Measurements from ENCODE around the gene PVALEF.

The PVALEF gene

DNA sequence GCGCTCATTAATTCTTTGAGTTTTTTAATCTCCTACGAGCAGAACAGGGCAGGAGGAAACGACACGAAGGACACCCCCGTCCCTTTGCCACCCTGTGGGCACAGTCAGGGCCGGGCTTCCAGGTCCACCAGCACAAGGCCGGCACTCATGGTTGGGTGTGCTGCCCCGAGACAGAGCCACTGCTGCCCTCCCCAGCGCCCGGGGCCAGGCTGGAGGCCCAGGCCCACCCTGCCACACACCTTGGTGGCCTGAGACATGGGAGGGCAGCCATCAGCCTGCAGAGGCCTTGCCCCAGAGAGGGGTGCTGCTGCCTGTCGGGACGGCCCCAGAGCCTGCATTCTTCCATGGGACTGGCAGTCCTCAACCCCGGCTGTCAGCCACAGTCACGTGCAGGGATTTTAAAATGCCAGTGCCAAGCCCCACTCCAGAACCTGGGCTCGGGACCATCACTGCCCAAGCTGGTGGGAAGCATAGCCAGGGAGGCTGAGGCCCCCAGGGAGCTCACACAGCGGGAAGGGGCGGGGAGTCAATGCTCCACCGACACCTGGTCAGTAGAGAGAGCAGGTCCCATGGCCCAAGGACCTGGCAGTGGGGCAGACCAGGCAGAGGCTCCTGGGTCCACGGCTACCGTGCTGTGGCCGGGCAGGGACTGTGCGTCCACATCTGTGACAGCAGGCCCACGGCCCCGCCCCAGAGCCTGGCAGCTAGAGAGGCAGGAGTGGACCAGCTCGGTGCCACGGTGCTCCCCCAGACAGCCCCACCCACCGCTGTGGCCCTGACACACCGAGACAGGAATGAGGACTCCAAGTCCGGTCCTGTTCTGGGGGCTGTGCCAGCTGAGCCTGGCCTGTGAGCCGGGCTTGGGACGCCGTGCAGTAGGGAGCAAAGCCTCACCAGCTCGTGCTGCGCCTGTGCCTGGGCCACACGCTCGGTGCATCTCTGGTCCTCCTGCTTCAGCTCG, 29.9 kb downstream of the PVALEF start:
- no peak for DNase-seq (ENCODE audit: low read depth in 1 of 2, low spot score in 1 of 2)

- DNase-seq (ENCODE audit: low read depth in 1 of 2, low spot score in 1 of 2), result no peak
Measured at GRCh38 chr17:81195941-81196495, 30.7 kb downstream of the PVALEF start.

DNA sequence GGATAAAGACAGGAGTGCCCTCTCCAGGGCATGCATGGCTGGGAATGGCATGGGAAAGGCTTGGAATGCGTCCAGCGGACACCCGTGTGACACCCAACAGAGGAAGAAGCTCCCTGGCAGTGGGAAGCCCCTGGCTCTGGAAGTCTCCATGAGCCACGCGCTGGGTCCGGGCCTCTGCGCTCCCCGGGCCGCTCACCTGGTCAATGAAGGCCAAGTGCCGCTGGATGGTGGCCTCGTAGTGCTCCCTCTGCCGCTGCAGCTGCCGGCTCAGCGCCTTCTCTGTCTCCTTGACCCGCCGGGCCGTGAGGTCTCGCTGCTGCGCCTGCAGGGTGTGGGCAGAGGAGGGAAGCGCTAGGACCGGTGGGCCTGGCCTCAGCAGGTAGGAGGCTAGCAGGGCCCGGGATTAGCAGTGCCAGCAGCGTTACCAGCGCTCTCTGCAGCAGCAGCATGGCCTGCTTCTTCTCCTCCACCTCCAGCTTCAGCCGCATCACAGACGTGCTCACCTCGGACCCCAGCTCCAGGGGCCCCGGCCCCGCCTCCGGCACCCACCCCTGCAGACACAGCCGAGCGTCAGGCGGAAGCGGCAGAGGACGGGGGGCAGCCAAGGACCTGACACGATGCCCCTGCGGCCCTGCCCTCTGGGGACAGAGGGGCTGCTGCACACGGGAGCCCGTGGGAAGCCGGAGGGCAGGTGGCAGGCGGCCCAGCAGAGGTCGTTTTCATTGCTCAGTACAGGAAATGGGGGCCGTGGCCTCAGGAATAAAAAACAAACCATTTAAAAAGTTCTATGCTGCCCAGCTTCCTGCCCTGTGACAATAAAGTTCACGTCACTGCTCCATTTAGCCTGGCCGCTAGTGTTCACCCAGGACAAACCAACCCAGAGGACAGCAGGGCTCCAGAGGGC, 31.4 kb downstream of the PVALEF start:
- DNase-seq (ENCODE audit: low read depth in 1 of 2, low spot score in 1 of 2), result no peak

GRCh38 chr17:81197409-81197795, 32.1 kb downstream of the PVALEF start:
- DNase-seq (ENCODE audit: low read depth in 1 of 2, low spot score in 1 of 2), result no peak

- DNase-seq (ENCODE audit: low read depth in 1 of 2, low spot score in 1 of 2), result no peak
Measured at GRCh38 chr17:81197831-81198490, 32.7 kb downstream of the PVALEF start.

DNA sequence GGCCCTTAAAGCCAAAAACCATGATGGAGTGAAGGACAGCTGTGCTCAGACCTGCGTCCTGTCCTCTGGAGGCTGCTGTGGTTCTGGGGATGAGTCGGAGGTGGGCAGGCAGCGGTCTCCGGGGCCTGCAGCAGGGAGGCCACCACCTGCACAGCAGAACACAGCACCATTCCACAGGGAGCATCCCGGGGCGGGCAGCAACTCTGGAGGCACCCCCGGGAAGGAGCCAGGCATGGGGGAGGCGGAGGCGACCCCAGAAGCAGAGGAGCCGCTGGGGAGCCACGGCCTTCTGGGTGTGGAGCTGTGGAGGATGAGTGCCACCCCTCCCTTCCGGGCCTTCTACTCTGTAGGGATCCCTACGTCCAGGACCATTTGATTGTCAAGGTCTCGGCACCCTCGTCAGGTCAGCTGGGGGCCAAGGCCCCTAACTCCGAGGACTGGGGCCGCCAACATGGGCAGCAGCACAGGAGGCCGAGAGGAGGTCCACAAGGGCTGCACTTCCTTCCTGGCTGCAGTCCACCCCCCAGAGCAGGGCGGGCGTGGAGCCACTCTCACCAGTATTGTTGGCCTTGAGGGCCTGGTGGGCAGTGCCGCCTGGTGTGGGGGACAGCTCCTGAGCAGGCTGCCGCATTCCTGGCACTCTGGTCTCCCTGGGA, 33.6 kb downstream of the PVALEF start:
- no peak for DNase-seq (ENCODE audit: low read depth in 1 of 2, low spot score in 1 of 2)

DNA sequence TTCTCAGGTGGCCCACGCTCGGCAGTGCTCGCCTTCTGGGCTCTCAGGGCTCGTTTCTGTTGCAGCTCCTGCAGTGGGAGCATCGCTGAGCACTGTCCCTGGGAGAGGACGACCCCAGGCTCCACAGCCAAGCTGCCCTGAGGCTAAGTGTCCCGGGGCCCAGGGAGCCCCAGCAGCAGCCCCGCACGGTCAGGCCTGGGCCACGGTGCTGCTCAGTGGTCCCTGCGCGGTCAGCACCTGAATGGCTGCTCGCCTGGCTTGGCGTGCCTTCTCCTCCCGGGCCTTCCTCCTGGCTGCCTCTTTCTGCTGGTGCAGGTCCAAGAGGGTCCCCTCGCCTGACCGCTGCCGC, 34.1 kb downstream of the PVALEF start:
- no peak for DNase-seq (ENCODE audit: low read depth in 1 of 2, low spot score in 1 of 2)

GRCh38 chr17:81200201-81200600, 34.9 kb downstream of the PVALEF start:
- DNase-seq (ENCODE audit: low read depth in 1 of 2, low spot score in 1 of 2), result no peak

DNA sequence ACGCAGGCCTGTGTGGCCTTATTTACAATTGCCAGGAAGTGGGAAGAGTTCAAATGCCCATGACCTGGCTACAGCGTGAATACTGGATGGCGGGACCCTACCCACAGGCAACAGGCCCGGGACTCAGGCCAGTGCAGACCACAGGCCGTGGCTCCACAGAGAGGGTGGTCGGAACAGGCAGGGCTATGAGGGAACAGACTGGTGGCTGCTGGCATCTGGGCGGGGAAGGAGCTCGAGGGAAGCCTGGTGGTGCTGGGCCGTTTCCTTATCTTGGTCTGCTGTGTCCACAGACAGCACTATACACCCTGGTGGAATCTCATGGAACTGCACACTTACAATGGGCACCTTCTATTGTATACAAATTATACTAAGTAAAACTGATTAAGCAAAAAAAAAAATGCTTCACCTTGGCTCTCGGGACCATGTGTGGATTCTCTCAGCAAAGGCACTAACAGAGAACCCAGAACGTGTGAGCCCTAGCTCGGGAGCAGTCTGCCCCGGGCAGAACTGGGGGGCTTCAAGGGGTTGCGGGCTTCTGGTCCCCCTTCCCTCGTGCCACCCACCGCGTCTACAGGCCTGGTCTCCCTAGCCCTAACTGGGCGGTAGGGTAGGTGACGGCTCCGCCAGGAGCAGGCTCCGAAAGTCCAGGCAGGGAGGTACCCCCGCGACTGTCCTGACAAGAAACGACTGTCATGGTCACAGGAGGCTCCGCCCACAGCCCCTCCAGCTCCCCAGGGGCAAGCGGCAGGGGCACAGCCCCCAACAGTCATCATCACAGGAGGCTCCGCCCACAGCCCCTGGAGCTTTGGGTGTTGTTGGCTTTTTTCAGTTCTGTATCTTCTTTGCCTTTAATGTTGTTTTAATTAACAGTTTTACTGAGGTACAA, 35.6 kb downstream of the PVALEF start:
- no peak for DNase-seq (ENCODE audit: low read depth in 1 of 2, low spot score in 1 of 2)

DNA sequence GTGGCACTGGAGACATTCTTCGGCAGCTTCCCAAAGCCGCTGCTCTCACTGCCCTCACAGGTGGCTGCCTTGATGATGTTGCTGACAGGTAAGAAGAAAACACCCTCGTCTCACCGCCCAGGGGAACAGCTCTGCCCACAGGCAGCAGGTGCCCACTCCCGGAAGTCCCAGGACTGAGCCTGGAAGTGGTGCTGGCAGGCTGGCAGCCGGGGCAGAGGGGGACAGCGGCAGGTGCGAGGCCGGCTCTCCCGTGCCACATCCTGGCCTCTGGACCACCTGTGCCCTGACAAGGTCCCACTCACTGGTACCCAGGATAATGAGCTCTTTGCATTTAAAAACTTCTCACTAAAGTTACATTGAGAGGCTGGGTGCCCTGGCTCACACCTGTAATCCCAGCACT, 37.0 kb downstream of the PVALEF start:
- no peak for DNase-seq (ENCODE audit: low read depth in 1 of 2, low spot score in 1 of 2)

GRCh38 chr17:81203136-81203535, 37.8 kb downstream of the PVALEF start:
- DNase-seq (ENCODE audit: low read depth in 1 of 2, low spot score in 1 of 2), result no peak

DNA sequence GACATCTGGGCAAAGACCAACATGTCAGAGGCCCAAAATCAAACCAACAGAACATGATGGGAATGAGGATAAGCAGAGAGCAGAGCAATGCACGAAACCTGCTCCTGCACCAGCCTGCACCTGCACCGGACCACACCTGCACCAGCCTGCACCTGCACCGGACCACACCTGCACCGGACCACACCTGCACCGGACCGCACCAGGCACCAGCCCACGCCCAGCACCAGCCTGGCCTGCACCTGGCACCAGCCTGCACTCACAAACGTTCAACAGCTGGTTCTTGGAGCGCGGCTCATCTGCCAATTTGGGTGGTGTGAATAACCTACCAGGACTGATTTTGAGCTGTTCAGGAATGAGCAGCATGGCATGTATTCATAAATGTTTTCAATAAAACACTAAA, 39.3 kb downstream of the PVALEF start:
- DNase-seq (ENCODE audit: low read depth in 1 of 2, low spot score in 1 of 2), result no peak

DNA sequence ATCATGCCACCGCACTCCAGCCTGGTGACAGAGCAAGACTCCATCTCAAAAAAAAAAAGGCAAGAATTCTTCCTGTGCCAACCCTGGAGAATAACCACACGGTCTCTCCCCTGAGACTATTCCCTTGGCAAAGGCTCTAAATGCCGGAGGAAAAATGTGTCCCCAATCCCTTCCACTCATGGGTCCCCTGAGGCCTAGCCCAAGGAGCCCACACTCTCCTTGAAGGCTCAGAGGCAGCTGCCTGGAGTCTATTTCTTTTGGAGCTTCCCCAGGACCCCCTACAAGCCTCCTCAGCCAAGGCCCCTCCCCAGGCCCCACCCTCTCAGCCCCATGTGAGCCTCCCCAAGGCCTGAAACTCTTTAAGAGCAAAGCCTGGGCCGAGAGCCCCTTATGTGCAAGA, 40.9 kb downstream of the PVALEF start:
- no peak for DNase-seq (ENCODE audit: low read depth in 1 of 2, low spot score in 1 of 2)

GRCh38 chr17:81206657-81207056, 41.4 kb downstream of the PVALEF start:
- DNase-seq (ENCODE audit: low read depth in 1 of 2, low spot score in 1 of 2), result no peak

- no peak for DNase-seq (ENCODE audit: low read depth in 1 of 2, low spot score in 1 of 2)
Measured at GRCh38 chr17:81207610-81208581, 42.6 kb downstream of the PVALEF start.

DNA sequence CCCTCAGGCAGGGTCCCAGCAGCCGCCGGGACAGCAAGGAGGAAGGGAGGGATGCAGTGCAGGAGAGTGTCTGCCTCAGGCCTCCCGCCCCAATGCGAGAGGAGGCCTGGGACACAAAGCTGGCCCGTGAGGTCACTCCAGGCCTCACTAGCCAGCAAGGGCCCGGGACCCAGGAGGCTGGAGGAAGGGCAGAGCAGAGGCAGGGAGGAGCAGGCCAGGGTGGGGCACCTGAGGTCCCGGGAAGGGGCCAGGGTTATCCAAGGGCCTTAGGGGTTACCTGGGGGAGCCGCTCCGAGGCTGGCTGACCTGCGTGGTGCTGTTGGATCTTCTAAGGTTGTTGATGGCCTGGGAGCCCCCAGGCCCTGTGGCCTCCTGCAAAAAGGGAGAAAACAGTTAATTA, 43.3 kb downstream of the PVALEF start:
- no peak for DNase-seq (ENCODE audit: low read depth in 1 of 2, low spot score in 1 of 2)

DNA sequence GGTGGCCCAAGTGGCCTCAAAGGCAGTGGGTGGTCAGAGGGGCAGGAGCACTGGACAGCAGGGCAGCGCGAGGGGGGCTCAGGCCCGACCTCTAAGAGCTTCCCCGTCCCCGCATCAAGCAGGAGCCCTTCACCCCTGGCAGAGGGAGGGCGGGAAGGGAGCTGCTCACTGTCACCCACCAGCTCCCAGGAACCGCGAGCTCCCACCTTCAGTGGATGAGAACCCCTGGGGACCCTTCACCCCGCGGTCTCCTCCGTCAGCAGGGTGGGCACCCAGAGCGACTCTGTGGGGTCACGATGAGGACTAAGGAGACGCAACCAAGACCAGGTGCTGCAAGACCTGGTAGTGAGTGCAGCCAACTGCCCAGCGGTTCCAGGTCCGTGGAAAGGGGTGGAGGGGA, 43.8 kb downstream of the PVALEF start:
- no peak for DNase-seq (ENCODE audit: low read depth in 1 of 2, low spot score in 1 of 2)

GRCh38 chr17:81210466-81210865, 45.2 kb downstream of the PVALEF start:
- DNase-seq (ENCODE audit: low read depth in 1 of 2, low spot score in 1 of 2), result no peak

- DNase-seq (ENCODE audit: low read depth in 1 of 2, low spot score in 1 of 2), result no peak
Measured at GRCh38 chr17:81210868-81211267, 45.6 kb downstream of the PVALEF start.

All from stimulated activated CD4-positive, alpha-beta T cell treated with anti-CD3 and anti-CD28 coated beads, Interleukin-15, amount 100 ng/mL, for 1 hour (primary cell).